GM10248 (cell line): ENCODE data around the gene EFHC1.

Experiments used
- CTCF ChIA-PET: fragments of 300-600 bp; sonication (Branson Sonifier 250); formaldehyde crosslinking; extraction: SDS; loops from one replicate; lab custom pipeline; 2021; ENCODE audit warnings: antibody characterized with exemption; lab: Yijun Ruan, JAX
- POLR2A ChIA-PET: fragments of 350-650 bp; sonication (Branson Sonifier 250); formaldehyde crosslinking; extraction: SDS; loops from one replicate; lab custom pipeline; 2020; ENCODE audit warnings: antibody characterized with exemption; lab: Yijun Ruan, JAX
- DNase-seq: peaks from one replicate; pipeline ENCODE4 v3.0.0; 2012; ENCODE audit errors: extremely low spot score
- CTCF ChIP-seq: IDR thresholded peaks from 2 replicates; pipeline ENCODE4 v1.5.1; 2012; ENCODE audit warnings: mild to moderate bottlenecking, low read depth; ENCODE audit errors: extremely low read depth, missing control alignments, control extremely low read depth

Gene EFHC1

GRCh38 chr6:52508261-52508739 is 88.2 kb downstream of the EFHC1 start:
- POLR2A ChIA-PET = no interaction called here
- no peak for TF ChIP-seq CTCF
- CTCF ChIA-PET = interaction anchor here (0.8 kb wide), 1 partner anchor 9 kb away, joined by 4 read pairs; no protein-coding TSS in a partner anchor
- no peak for DNase-seq

GRCh38 chr6:52509281-52510212 is 89.4 kb downstream of the EFHC1 start:
- DNase-seq = no peak
- CTCF ChIA-PET = interaction anchor here (0.8 to 1.0 kb wide), 2 partner anchors 9 to 94 kb away, joined by 3 read pairs; no protein-coding TSS in a partner anchor

GRCh38 chr6:52510213-52510562 is 90.0 kb downstream of the EFHC1 start:
- POLR2A ChIA-PET = interaction anchor here (0.6 kb wide), 1 partner anchor 90 kb away, joined by 3 read pairs; the partner anchor contains the start of gene EFHC1
- no peak for DNase-seq
- no peak for TF ChIP-seq CTCF
- CTCF ChIA-PET = interaction anchor here (0.8 to 1.0 kb wide), 2 partner anchors 9 to 94 kb away, joined by 3 read pairs; no protein-coding TSS in a partner anchor

More at GRCh38 chr6:52509281-52510212, 89.4 kb downstream of the EFHC1 start:
- POLR2A ChIA-PET = interaction anchor here (0.6 kb wide), 1 partner anchor 89 kb away, joined by 3 read pairs; the partner anchor contains the start of gene EFHC1
- no peak for TF ChIP-seq CTCF

GRCh38 chr6:52511163-52511562 is 91.0 kb downstream of the EFHC1 start:
- DNase-seq = no peak
- CTCF ChIA-PET = interaction anchor here (0.7 kb wide), 1 partner anchor 16 kb away, joined by 3 read pairs; no protein-coding TSS in a partner anchor
- POLR2A ChIA-PET = no interaction called here
- no peak for TF ChIP-seq CTCF

- POLR2A ChIA-PET = no interaction called here
- TF ChIP-seq CTCF = no peak
- CTCF ChIA-PET = no interaction called here
- no peak for DNase-seq
Observed at GRCh38 chr6:52511572-52512151, 91.5 kb downstream of the EFHC1 start.

GRCh38 chr6:52512199-52512598 is 92.1 kb downstream of the EFHC1 start:
- ChIA-PET POLR2A (no interaction called here), CTCF (interaction anchor here (0.9 kb wide), 1 partner anchor 11 kb away, joined by 3 read pairs; no protein-coding TSS in a partner anchor)
- TF ChIP-seq CTCF = no peak
- no peak for DNase-seq
